Lower leg skin (tissue), 3 donors: ENCODE results near the gene COMMD1.

Source experiments
- CTCF ChIP-seq, 3 donors: fragments of 450-650 bp; IDR thresholded peaks; one replicate each; pipeline ENCODE4 v1.5.1; 2016; ENCODE audit warnings: antibody characterized with exemption in 3 of 3, mild to moderate bottlenecking in 3 of 3, moderate library complexity in 2 of 3
- POLR2A ChIP-seq, 2 donors: fragments of 450-650 bp; IDR thresholded peaks; one replicate each; pipeline ENCODE4 v1.6.1; 2016 to 2017; ENCODE audit warnings: antibody characterized with exemption in 2 of 2, mild to moderate bottlenecking in 1 of 2, moderate library complexity in 1 of 2

DNA sequence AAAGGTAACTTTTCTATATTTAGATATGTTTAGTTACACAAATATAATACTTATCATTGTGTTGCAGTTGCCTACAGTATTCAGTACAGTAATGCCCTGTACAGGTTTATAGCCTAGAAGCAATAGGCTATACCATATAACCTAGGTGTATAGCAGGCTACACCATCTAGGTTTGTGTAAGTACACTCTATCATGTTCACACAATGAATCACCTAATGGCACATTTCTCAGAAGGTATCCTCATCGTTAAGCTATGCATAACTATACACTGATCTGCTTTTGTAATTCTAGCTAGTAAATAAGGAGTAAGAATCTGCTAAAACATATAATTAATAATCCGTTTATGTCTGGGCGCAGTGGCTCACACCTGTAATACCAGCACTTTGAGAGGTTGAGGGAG is 102.1 kb downstream of the COMMD1 start:
- no peak for TF ChIP-seq CTCF (IDR thresholded peaks at IDR 0.05)
- TF ChIP-seq POLR2A (IDR thresholded peaks at IDR 0.05) = no peak
